GM21717 (cell line): Measurements from ENCODE around the gene FAM174C.
"Not testable (repeated sequence)": the region's sequence is repeated elsewhere in the genome, so short reads cannot be mapped to it uniquely, and the experiment has no call there.

Experiments used
- ATAC-seq: cut with Tn5 transposase; IDR thresholded peaks from one replicate; pipeline ENCODE4 v1.9.1; 2021; ENCODE audit warnings: mild to moderate bottlenecking, moderate library complexity; ENCODE audit not compliant: unreplicated experiment

The FAM174C gene

GRCh38 chr19:1317274-1318003, 42.1 kb downstream of the FAM174C start:
- no peak for ATAC-seq

- no peak for ATAC-seq
These were observed 43.5 kb downstream of the FAM174C start for GRCh38 chr19:1318678-1319471.

- ATAC-seq, result not testable (repeated sequence)
These were observed 44.9 kb downstream of the FAM174C start for GRCh38 chr19:1320282-1320650.

- no peak for ATAC-seq
These were observed 46.2 kb downstream of the FAM174C start for GRCh38 chr19:1321539-1321938.

GRCh38 chr19:1322198-1322981, 47.1 kb downstream of the FAM174C start:
- ATAC-seq, result no peak

GRCh38 chr19:1324249-1324805, 49.0 kb downstream of the FAM174C start:
- no peak for ATAC-seq

GRCh38 chr19:1324806-1325567, 49.7 kb downstream of the FAM174C start:
- no peak for ATAC-seq

- no peak for ATAC-seq
These were observed 50.4 kb downstream of the FAM174C start for GRCh38 chr19:1325568-1326294.

- no peak for ATAC-seq
These were observed 51.8 kb downstream of the FAM174C start for GRCh38 chr19:1327125-1327524.
